HepG2 (cell line): Measurements from ENCODE around the gene OIT3. TPM values are rescaled to one million over a fixed set of nuclear protein-coding genes. Genes with fewer than 3 reads are reported as not detected.
A peak's percentile ranks its signal among the peaks of the same experiment; 100 is the strongest.

Source experiments
- ATAC-seq: fragments of 200-7000 bp; cut with Tn5 transposase; 3 replicates; pipeline ENCODE4 v1.9.1; 2020; ENCODE audit warnings: mild to moderate bottlenecking, moderate library complexity
- BruUV-seq: library from RNA; stranded (reverse); fragments of 400-500 nt; replicated peaks from 2 replicates; lab custom pipeline; 2021; lab: Mats Ljungman, UMichigan
- CTCF ChIA-PET: fragments of 300-600 bp; formaldehyde crosslinking; extraction: SDS; loops from one replicate; lab custom pipeline; 2021; ENCODE audit warnings: low total read pairs, inconsistent platforms, low intra/inter-chr PET ratio; lab: Yijun Ruan, JAX
- POLR2A ChIA-PET: fragments of 350-600 bp; sonication (Branson Sonifier 250); formaldehyde crosslinking; loops from one replicate; lab custom pipeline; 2020; ENCODE audit warnings: antibody characterized with exemption, inconsistent platforms; lab: Yijun Ruan, JAX
- DNase-seq: peaks from one replicate; pipeline ENCODE4 v3.0.0-alpha.2; 2015; ENCODE audit warnings: low spot score
- FAIRE-seq: peaks from 3 replicates; lab custom pipeline; 2011; peaks lifted over from hg19 to GRCh38; lab: Jason Lieb, UNC
- H2AFZ ChIP-seq: one replicate; pipeline ENCODE4 v1.6.1; 2011; ENCODE audit warnings: low read length, inconsistent platforms
- H3K27ac ChIP-seq: fragments of 300-600 bp; 3 replicates; pipeline ENCODE4 v1.8.0; 2011; ENCODE audit warnings: mixed run types, mild to moderate bottlenecking, mixed read lengths, low read length, inconsistent platforms; ENCODE audit not compliant: insufficient read depth; ENCODE audit errors: extremely low read length
- H3K27me3 ChIP-seq, 2 experiments: fragments of 200-600 bp in 1 of 2; 2 replicates in 1 of 2; 3 replicates in 1 of 2; pipeline versions ENCODE4 v1.6.0 to v1.8.0; 2011; ENCODE audit warnings: low read length in 2 of 2, mild to moderate bottlenecking in 2 of 2, moderate library complexity in 2 of 2, inconsistent platforms in 1 of 2; ENCODE audit not compliant: insufficient read depth in 2 of 2, control insufficient read depth in 1 of 2
- H3K36me3 ChIP-seq, 2 experiments: fragments of 200-600 bp in 1 of 2; replicated peaks in 1 of 2; 2 replicates in 1 of 2; 3 replicates in 1 of 2; pipeline versions ENCODE4 v1.5.1 to v1.8.0; 2011; ENCODE audit warnings: low read length in 2 of 2, inconsistent platforms in 1 of 2; ENCODE audit not compliant: insufficient read depth in 2 of 2, control insufficient read depth in 1 of 2
- H3K4me1 ChIP-seq: 2 replicates; pipeline ENCODE4 v1.5.1; 2012; ENCODE audit warnings: low read length, inconsistent platforms; ENCODE audit not compliant: insufficient read depth
- H3K4me2 ChIP-seq: 2 replicates; pipeline ENCODE4 v1.6.0; 2011; ENCODE audit warnings: low read depth, low read length, inconsistent platforms
- H3K4me3 ChIP-seq, 3 experiments: fragments of 200-600 bp in 1 of 3; sonication (generic), shearing (Covaris generic) in 1 of 3; replicated peaks in 1 of 3; 2 replicates each; pipeline ENCODE4 v1.5.1; 2011 to 2016; ENCODE audit warnings: low read length in 3 of 3, inconsistent platforms in 2 of 3, low read depth in 2 of 3, mild to moderate bottlenecking in 2 of 3, control low read depth in 1 of 3, mixed read lengths in 1 of 3; ENCODE audit not compliant: insufficient read depth in 1 of 3
- H3K79me2 ChIP-seq: one replicate; pipeline ENCODE4 v1.6.1; 2011; ENCODE audit warnings: low read length, inconsistent platforms; ENCODE audit not compliant: insufficient read depth
- H3K9ac ChIP-seq: 2 replicates; pipeline ENCODE4 v1.6.0; 2011; ENCODE audit warnings: mild to moderate bottlenecking, low read depth, low read length, inconsistent platforms; ENCODE audit not compliant: insufficient read depth
- H3K9me3 ChIP-seq: 2 replicates; pipeline ENCODE4 v1.5.1; 2012; ENCODE audit warnings: mild to moderate bottlenecking, low read length
- H4K20me1 ChIP-seq: 2 replicates; pipeline ENCODE4 v1.6.0; 2011; ENCODE audit warnings: inconsistent platforms, mild to moderate bottlenecking, low read length, moderate library complexity; ENCODE audit not compliant: insufficient read depth
- ATAD3A ChIP-seq: sonication (generic); formaldehyde crosslinking; IDR thresholded peaks from 2 replicates; pipeline ENCODE4 v1.4.0; 2020; ENCODE audit warnings: missing genetic modification reagents
- ATF7 ChIP-seq, 2 experiments: fragments of 450-650 bp in 1 of 2; sonication (generic) in 1 of 2; formaldehyde crosslinking in 1 of 2; IDR thresholded peaks; 2 replicates each; pipeline versions ENCODE4 v1.4.0 to v1.6.1; 2016 to 2020; ENCODE audit warnings: antibody characterized with exemption in 1 of 2, mild to moderate bottlenecking in 1 of 2, missing genetic modification reagents in 1 of 2
- BRF2 ChIP-seq: sonication (generic); formaldehyde crosslinking; IDR thresholded peaks from 2 replicates; pipeline ENCODE4 v1.8.1; 2022; ENCODE audit warnings: mild to moderate bottlenecking, missing genetic modification reagents
- CREB1 ChIP-seq, 2 experiments: fragments of 450-650 bp in 1 of 2; IDR thresholded peaks; 2 replicates each; pipeline ENCODE4 v1.6.1; 2016 to 2017; ENCODE audit warnings: control low read depth in 1 of 2, mild to moderate bottlenecking in 1 of 2, missing compliant biosample characterization in 1 of 2, missing genetic modification characterization in 1 of 2
- FOXA1 ChIP-seq, 2 experiments: fragments of 450-650 bp in 1 of 2; sonication (generic) in 1 of 2; formaldehyde crosslinking in 1 of 2; IDR thresholded peaks; 2 replicates each; pipeline versions ENCODE4 v1.4.0 to v1.6.1; 2016 to 2020; ENCODE audit warnings: missing genetic modification reagents in 1 of 2
- MAX ChIP-seq: IDR thresholded peaks from 2 replicates; pipeline ENCODE4 v1.6.1; 2012; ENCODE audit warnings: inconsistent platforms
- PHF21A ChIP-seq: sonication (generic); formaldehyde crosslinking; IDR thresholded peaks from 2 replicates; pipeline ENCODE4 v1.5.0; 2020; ENCODE audit warnings: mild to moderate bottlenecking, missing genetic modification reagents
- PHF5A ChIP-seq: IDR thresholded peaks from one replicate; pipeline ENCODE4 v1.6.1; 2018; ENCODE audit warnings: low read depth, missing genetic modification reagents; ENCODE audit not compliant: unreplicated experiment
- RBFOX2 ChIP-seq: fragments of 200-400 bp; formaldehyde crosslinking; IDR thresholded peaks from 2 replicates; pipeline ENCODE4 v1.6.1; 2017; ENCODE audit warnings: low read depth, mild to moderate bottlenecking, low read length
- REPIN1 ChIP-seq: sonication (generic); formaldehyde crosslinking; IDR thresholded peaks from 2 replicates; pipeline ENCODE4 v1.8.0; 2022; ENCODE audit warnings: missing genetic modification reagents, low read depth, mild to moderate bottlenecking, borderline replicate concordance
- RNF219 ChIP-seq: sonication (generic); formaldehyde crosslinking; IDR thresholded peaks from 2 replicates; pipeline ENCODE4 v1.5.0; 2020; ENCODE audit warnings: mild to moderate bottlenecking, missing genetic modification reagents
- SAFB2 ChIP-seq: sonication (generic); formaldehyde crosslinking; IDR thresholded peaks from 2 replicates; pipeline ENCODE4 v1.5.1; 2020; ENCODE audit warnings: missing genetic modification reagents, low read depth, mild to moderate bottlenecking, borderline replicate concordance
- SAP130 ChIP-seq: IDR thresholded peaks from 2 replicates; pipeline ENCODE4 v1.6.1; 2016; ENCODE audit warnings: low read depth
- ZBTB38 ChIP-seq: sonication (generic); formaldehyde crosslinking; IDR thresholded peaks from 2 replicates; pipeline ENCODE4 v1.5.1; 2020; ENCODE audit warnings: mild to moderate bottlenecking, missing genetic modification reagents
- ZNF766 ChIP-seq: sonication (generic); formaldehyde crosslinking; IDR thresholded peaks from 2 replicates; pipeline ENCODE4 v1.5.0; 2020; ENCODE audit warnings: missing genetic modification reagents, borderline replicate concordance
- ZUFSP ChIP-seq: sonication (generic); formaldehyde crosslinking; IDR thresholded peaks from 2 replicates; pipeline ENCODE4 v1.9.0; 2021; ENCODE audit warnings: missing genetic modification reagents, mild to moderate bottlenecking, borderline replicate concordance
- WGBS: methylation state at CpG from one replicate; pipeline ENCODE4 v1.1.6; 2017; ENCODE audit warnings: low lambda C conversion rate; 5-methylcytosine and 5-hydroxymethylcytosine counted together
- in situ Hi-C: cut with HindIII; loops from 2 replicates; pipeline ENCODE4 v1.10.0; 2017; ENCODE audit warnings: low pct_unique_long_range_greater_than_20kb; ENCODE audit not compliant: extremely low pct_ligation_motif_present
- intact Hi-C: fragments of 100-400 bp; cut with micrococcal nuclease; formaldehyde crosslinking; loops from one replicate; pipeline ENCODE4 v1.10.0; 2022; ENCODE audit not compliant: unreplicated experiment
- polyA plus RNA-seq, 8 experiments: library from polyadenylated mRNA; depleted of rRNA in 3 of 8; stranded (reverse) in 7 of 8; unstranded in 1 of 8; fragments of >200 nt; fragmentation: Illumina TruSeq in 4 of 8; extraction: Trizol in 4 of 8; gene quantifications; 2 replicates each; pipeline versions ENCODE4 v1.2.1 to v1.2.3, GENCODE V29; 2011 to 2016; ENCODE audit warnings: low read depth in 4 of 8, missing spikeins in 1 of 8, mixed read lengths in 1 of 8; ENCODE audit not compliant: insufficient read depth in 1 of 8
- total RNA-seq, 5 experiments: library from RNA; depleted of rRNA; stranded (reverse); fragments of >200 nt; fragmentation: Illumina TruSeq; extraction: Trizol; gene quantifications; 2 replicates each; pipeline ENCODE4 v1.2.3, GENCODE V29; 2016; ENCODE audit warnings: low read depth in 1 of 5
- TF ChIP-seq, protein P1 (sequence below): sonication (generic); formaldehyde crosslinking; IDR thresholded peaks from 2 replicates; pipeline ENCODE4 v1.4.0; 2020; ENCODE audit warnings: missing genetic modification reagents, borderline replicate concordance

OIT3 gene
- total and polyA plus RNA-seq, 2 of the 13 experiments (the other 11 are each of a cell fraction or from before 2014, with no cell fraction given): not detected

DNA sequence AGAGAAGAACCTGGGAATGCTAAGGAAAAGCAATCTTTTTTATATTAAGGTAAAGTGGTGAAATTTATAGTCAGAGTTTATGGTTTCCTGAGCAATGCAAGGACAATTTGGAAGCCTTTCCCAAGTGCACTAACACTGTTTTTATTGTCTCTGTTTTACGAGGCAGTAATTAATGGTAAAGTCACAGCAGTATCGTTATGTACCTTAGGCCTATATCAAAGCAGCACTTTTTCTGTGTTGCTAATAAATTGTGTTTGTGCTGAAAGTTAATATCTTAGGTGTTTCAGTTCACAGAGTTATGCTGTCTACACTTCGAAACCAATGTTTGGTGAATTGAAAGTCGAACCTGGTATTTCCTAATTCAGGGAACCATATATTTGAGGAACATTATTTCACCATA lies 19.2 kb downstream of the OIT3 start (continued):
- TF ChIP-seq, protein P1, sequence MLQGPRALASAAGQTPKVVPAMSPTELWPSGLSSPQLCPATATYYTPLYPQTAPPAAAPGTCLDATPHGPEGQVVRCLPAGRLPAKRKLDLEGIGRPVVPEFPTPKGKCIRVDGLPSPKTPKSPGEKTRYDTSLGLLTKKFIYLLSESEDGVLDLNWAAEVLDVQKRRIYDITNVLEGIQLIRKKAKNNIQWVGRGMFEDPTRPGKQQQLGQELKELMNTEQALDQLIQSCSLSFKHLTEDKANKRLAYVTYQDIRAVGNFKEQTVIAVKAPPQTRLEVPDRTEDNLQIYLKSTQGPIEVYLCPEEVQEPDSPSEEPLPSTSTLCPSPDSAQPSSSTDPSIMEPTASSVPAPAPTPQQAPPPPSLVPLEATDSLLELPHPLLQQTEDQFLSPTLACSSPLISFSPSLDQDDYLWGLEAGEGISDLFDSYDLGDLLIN (CRISPR knock-in tag): no peak
- TF ChIP-seq ZBTB38 (CRISPR knock-in tag) (no peak), SAFB2 (CRISPR knock-in tag) (no peak), ZNF766 (no peak), FOXA1 (IDR thresholded peaks at IDR 0.05) (no peak), FOXA1 (CRISPR knock-in tag; IDR thresholded peaks at IDR 0.05) (no peak)

- WGBS: 21% methylated on average over 6 of the region's 7 CpGs
- Histone ChIP-seq H3K27ac (no peak overlapping the region), H4K20me1 (no peaks in the 10 kb centered on the region), H3K4me2 (peak overlapping the region; percentile 62), H3K4me3 (peak overlapping the region in 1 of 3 experiments; percentile 36; a peak in 2 of 6 replicates), H3K27me3 (no peaks in the 10 kb centered on the region), H3K4me1 (peaks cover 15% of the 10 kb centered on the region), H3K9me3 (no peaks in the 10 kb centered on the region), H3K9ac (no peak overlapping the region), H3K36me3 (no peaks in the 10 kb centered on the region), H2AFZ (peak overlapping the region; percentile 48), H3K79me2 (no peaks in the 10 kb centered on the region)
- peak; percentile 85 for ATAC-seq
- FAIRE-seq: no peak
- in situ Hi-C loops (no loop called here), intact Hi-C loops (no loop called here)
- BruUV-seq: no TSS peak
- DNase-seq: peak; percentile 13
- POLR2A ChIA-PET: interaction anchor here (0.6 to 1.9 kb wide), 2 partner anchors 8 to 42 kb away, joined by 3 to 5 read pairs; partner anchors contain the start of gene PLA2G12B
- CTCF ChIA-PET: no interaction called here
- no peak for TF ChIP-seq RNF219 (CRISPR knock-in tag)
- TF ChIP-seq CREB1 (IDR thresholded peaks at IDR 0.05): peak; percentile 69
- no peak for TF ChIP-seq CREB1 (CRISPR knock-in tag; IDR thresholded peaks at IDR 0.05)
- no peak for TF ChIP-seq PHF5A (CRISPR knock-in tag)
- no peak for TF ChIP-seq PHF21A (CRISPR knock-in tag)
- TF ChIP-seq BRF2: no peak
- TF ChIP-seq SAP130 (CRISPR knock-in tag): no peak
- no peak for TF ChIP-seq ATAD3A (CRISPR knock-in tag)
- no peak for TF ChIP-seq REPIN1 (CRISPR knock-in tag)
- peak; percentile 89 for TF ChIP-seq ATF7 (IDR thresholded peaks at IDR 0.05)
- TF ChIP-seq ATF7 (CRISPR knock-in tag; IDR thresholded peaks at IDR 0.05): no peak
- no peak for TF ChIP-seq RBFOX2
- TF ChIP-seq MAX: peak; percentile 17; the same call in 1 of the 2 replicates
- TF ChIP-seq ZUFSP (CRISPR knock-in tag): no peak
These were observed 19.7 kb downstream of the OIT3 start for GRCh38 chr10:72913287-72913686.
